Measurements from ENCODE around the gene LTF.

The LTF gene

DNA sequence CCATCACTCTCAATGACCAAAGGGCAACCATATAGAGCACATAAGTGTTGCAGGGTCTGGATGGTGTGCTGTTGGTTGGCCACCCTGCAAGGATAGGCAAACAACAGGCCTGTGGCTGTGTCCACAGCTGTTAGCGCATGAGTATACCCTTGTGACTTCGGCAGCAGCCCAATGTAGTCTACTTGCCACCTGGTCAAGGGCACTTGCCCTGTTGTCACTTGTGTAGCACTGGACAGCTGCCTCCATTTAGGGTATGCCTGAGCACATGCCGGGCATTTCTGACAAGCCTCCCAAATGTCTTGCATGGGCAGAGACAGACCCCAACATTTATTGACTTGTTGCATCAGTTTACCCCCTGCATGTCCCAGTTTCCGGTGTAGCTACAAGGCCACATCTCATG, 44.9 kb downstream of the LTF start:
- peaks cover 33% of the 10 kb centered on the region for H3K4me1 ChIP-seq (ENCODE audit: low read length)

GRCh38 chr3:46417841-46418611, 46.7 kb downstream of the LTF start:
- H3K36me3 ChIP-seq (replicated peaks; ENCODE audit: insufficient read depth, low read length), result no peaks in the 10 kb centered on the region
- no peaks in the 10 kb centered on the region for H3K79me2 ChIP-seq (ENCODE audit: low read length)
- no peaks in the 10 kb centered on the region for H3K9me3 ChIP-seq (replicated peaks; ENCODE audit: insufficient read depth, low read length)
- no peak overlapping the region for H2AFZ ChIP-seq (ENCODE audit: low read length)
- H3F3A ChIP-seq (ENCODE audit: insufficient read depth, low read length), result peaks cover 27% of the 10 kb centered on the region
- DNase-seq, result no peak
- H3K9ac ChIP-seq (ENCODE audit: low read length), result no peak overlapping the region
- no peak overlapping the region for H3K4me3 ChIP-seq (ENCODE audit: low read length)
- H3K9me2 ChIP-seq (replicated peaks; ENCODE audit: insufficient read depth, low read length), result no peaks in the 10 kb centered on the region
- H3K4me2 ChIP-seq (ENCODE audit: low read depth, low read length), result no peak overlapping the region
- H3K27me3 ChIP-seq (replicated peaks; ENCODE audit: insufficient read depth, low read length), result no peaks in the 10 kb centered on the region
- peaks cover 37% of the 10 kb centered on the region for H3K4me1 ChIP-seq (ENCODE audit: low read length)
- no peak for TF ChIP-seq EZH2phosphoT487 (IDR thresholded peaks at IDR 0.05; ENCODE audit: low read length)
- TF ChIP-seq CTCF (IDR thresholded peaks at IDR 0.05; ENCODE audit: low read length), result no peak
- TF ChIP-seq EZH2 (optimal IDR thresholded peaks at IDR 0.05; ENCODE audit: low read depth, low read length), result no peak
- H4K20me1 ChIP-seq (ENCODE audit: insufficient read depth, low read length), result no peaks in the 10 kb centered on the region
- H3K27ac ChIP-seq (ENCODE audit: low read length), result peak overlapping the region; percentile 97; the same call in 1 of the 2 replicates

More for the DNA sequence above, 44.9 kb downstream of the LTF start:
- Histone ChIP-seq H3K36me3 (replicated peaks; ENCODE audit: insufficient read depth, low read length) (no peaks in the 10 kb centered on the region), H4K20me1 (ENCODE audit: insufficient read depth, low read length) (no peaks in the 10 kb centered on the region), H3K9me3 (replicated peaks; ENCODE audit: insufficient read depth, low read length) (no peaks in the 10 kb centered on the region), H3K27me3 (replicated peaks; ENCODE audit: insufficient read depth, low read length) (no peaks in the 10 kb centered on the region), H3K4me2 (ENCODE audit: low read depth, low read length) (no peak overlapping the region), H3K27ac (ENCODE audit: low read length) (no peak overlapping the region), H3K4me3 (ENCODE audit: low read length) (no peak overlapping the region), H3F3A (ENCODE audit: insufficient read depth, low read length) (peaks cover 26% of the 10 kb centered on the region), H3K9ac (ENCODE audit: low read length) (no peak overlapping the region), H3K9me2 (replicated peaks; ENCODE audit: insufficient read depth, low read length) (no peaks in the 10 kb centered on the region), H3K79me2 (ENCODE audit: low read length) (no peaks in the 10 kb centered on the region), H2AFZ (ENCODE audit: low read length) (no peak overlapping the region)
- TF ChIP-seq EZH2 (optimal IDR thresholded peaks at IDR 0.05; ENCODE audit: low read depth, low read length), result no peak
- TF ChIP-seq CTCF (IDR thresholded peaks at IDR 0.05; ENCODE audit: low read length), result no peak
- TF ChIP-seq EZH2phosphoT487 (IDR thresholded peaks at IDR 0.05; ENCODE audit: low read length), result no peak
- DNase-seq, result no peak

DNA sequence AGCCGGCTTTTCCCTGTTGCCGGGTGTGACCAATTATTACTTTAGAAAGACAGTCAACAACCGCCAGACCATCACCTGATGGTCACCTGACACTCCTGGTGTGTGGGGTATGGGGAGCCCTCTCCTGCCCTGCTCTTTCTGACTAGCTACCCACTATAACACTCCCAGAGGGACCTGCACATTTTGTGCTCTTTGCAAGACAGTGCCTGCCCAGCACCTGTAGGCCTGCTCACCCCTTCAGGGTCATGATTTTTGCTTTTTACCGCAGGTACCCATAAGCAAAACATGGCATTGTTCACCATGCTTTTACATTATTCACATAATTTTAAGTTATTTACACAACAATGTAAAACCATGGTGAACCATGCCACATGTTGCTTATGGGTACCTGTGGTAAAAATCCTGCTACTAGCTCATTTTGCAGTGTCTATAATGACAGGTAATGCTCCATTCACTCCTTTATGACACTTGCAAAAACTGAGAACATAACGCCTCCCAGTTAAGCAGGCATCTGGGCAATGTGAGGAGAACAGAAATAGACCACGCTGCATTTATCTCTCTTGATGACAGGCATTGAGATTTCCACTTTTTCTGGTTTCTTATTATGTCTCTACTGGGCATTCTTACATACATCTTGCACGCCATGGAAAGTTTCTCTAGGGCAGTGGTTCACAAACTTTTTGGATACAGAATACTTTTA, 47.7 kb downstream of the LTF start:
- H3K9ac ChIP-seq (ENCODE audit: low read length), result peak overlapping the region; percentile 72
- no peaks in the 10 kb centered on the region for H4K20me1 ChIP-seq (ENCODE audit: insufficient read depth, low read length)
- peaks cover 27% of the 10 kb centered on the region for H3F3A ChIP-seq (ENCODE audit: insufficient read depth, low read length)
- no peaks in the 10 kb centered on the region for H3K79me2 ChIP-seq (ENCODE audit: low read length)
- H3K9me2 ChIP-seq (replicated peaks; ENCODE audit: insufficient read depth, low read length), result no peaks in the 10 kb centered on the region
- DNase-seq, result peak; percentile 56
- peak overlapping the region; percentile 97 for H3K27ac ChIP-seq (ENCODE audit: low read length)
- H3K4me1 ChIP-seq (ENCODE audit: low read length), result peaks cover 44% of the 10 kb centered on the region
- no peaks in the 10 kb centered on the region for H3K9me3 ChIP-seq (replicated peaks; ENCODE audit: insufficient read depth, low read length)
- H3K4me2 ChIP-seq (ENCODE audit: low read depth, low read length), result peak overlapping the region; percentile 72
- H3K4me3 ChIP-seq (ENCODE audit: low read length), result peak overlapping the region; percentile 38; the same call in 1 of the 2 replicates
- H3K27me3 ChIP-seq (replicated peaks; ENCODE audit: insufficient read depth, low read length), result no peaks in the 10 kb centered on the region
- H2AFZ ChIP-seq (ENCODE audit: low read length), result peak overlapping the region; percentile 33; the same call in 1 of the 2 replicates
- no peak for TF ChIP-seq CTCF (IDR thresholded peaks at IDR 0.05; ENCODE audit: low read length)
- no peak for TF ChIP-seq EZH2phosphoT487 (IDR thresholded peaks at IDR 0.05; ENCODE audit: low read length)
- no peaks in the 10 kb centered on the region for H3K36me3 ChIP-seq (replicated peaks; ENCODE audit: insufficient read depth, low read length)
